Suppressor macrophage treated with lipopolysaccharide for 4 hours (primary cell): Measurements from ENCODE around the gene PGAM4.
A peak's percentile ranks its signal among the peaks of the same experiment; 100 is the strongest.
"Not testable (repeated sequence)": the region's sequence is repeated elsewhere in the genome, so short reads cannot be mapped to it uniquely, and the experiment has no call there.

Experiments
- DNase-seq: peaks from one replicate; pipeline ENCODE4 v3.0.0-alpha.2; 2020

PGAM4 gene

DNA sequence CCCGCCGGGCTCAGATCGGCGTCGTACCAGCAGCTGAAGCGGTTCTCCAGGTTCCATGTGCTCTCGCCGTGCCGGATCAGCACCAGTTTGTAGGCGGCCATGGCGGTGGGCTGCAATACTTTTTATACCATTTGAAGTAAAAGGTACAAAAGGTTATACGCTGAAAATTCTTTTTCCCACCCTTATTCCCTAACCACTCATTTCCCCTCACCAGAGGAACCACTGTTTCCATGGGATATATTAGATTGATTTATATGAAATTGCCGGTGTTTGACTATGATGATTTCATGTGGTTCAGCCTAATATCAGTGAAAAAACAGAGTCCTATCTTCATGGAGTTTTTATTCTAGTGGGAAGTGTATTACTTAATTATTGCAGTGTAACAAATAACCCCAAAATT is at the start of gene PGAM4:
Gene PGAM4, minus strand, starts transcription at position 101 of the 400 bp plus-strand sequence. Its CDS starts 0 bp downstream, at position 101.
- no peak for DNase-seq

DNA sequence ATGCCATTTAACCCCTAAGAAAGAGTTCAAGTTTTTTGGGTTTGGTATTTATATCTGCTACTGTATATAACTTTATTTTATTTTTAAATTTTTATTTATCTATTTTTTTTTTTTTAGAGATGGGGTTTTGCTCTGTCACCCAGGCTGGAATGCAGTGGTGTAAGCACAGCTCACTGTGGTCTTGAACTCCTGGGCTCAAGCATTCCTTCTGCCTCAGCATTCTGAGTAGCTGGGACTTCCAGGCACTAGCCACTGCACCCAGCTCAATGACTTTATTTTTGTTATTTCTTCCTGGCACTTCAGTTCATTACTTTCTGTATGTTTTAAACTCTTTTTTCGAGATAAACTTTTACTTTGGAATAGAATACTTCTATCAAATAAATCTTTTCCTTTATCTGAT is 42.4 kb upstream of the PGAM4 start:
- DNase-seq: no peak

- DNase-seq: no peak
These were observed 10.4 kb upstream of the PGAM4 start for GRCh38 chrX:77979870-77980269.

DNA sequence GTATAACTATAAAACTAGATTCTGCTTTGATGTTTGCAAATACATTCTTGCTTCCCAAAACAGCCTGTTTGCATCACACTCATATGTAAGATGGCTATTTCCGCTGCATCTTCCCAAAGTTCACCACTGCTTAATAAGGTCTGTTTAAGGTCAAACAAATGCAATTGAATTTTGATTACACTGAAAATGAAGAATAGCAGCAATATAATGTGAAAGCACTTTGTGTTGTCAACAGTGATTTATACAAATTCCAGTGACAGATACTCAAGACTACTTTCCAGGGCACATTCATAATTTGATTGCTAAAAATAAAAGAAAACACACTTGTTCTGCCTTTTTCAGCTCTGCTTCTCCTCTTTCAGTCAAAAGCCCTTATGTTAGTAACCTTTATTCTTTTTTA is 8.1 kb upstream of the PGAM4 start:
- DNase-seq: no peak

- DNase-seq: no peak
These were observed 7.7 kb upstream of the PGAM4 start for GRCh38 chrX:77977095-77977494.

DNA sequence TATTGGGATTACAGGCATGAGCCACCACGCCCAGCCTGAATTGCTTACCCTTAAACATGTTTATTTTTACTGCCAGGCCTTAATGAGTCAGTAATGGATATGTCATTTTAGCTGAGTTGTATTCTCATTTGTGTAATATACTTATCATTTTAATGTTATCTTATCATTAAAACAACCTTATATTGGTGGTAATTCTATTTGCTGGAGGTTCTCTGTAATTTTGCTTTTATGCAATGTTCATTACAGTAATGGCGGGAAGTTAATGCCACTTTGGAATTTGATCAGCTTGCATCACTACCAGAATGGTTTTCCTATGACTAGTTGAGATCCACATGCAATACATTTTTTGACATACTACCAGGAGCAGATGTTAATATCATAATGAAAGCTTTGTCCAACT is 6.3 kb upstream of the PGAM4 start:
- no peak for DNase-seq

DNA sequence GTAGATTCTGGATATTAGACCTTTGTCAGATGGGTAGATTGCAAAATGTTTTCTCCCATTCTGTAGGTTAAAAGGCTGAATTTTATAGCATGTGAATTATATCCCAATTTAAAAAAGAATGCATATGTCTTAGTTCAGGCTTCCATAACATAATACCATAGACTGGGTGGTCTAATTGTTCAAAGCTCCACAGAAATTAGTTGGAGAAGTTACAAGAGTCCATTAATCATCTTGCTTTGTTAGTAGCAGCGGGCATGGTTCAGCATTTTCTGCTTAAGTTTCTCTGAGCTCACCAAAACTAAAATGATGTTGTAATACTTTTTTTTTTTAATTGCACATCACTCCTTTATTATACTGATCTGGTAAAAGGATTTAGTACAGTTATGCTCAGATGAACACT is 1.8 kb downstream of the PGAM4 start:
- DNase-seq: no peak

DNA sequence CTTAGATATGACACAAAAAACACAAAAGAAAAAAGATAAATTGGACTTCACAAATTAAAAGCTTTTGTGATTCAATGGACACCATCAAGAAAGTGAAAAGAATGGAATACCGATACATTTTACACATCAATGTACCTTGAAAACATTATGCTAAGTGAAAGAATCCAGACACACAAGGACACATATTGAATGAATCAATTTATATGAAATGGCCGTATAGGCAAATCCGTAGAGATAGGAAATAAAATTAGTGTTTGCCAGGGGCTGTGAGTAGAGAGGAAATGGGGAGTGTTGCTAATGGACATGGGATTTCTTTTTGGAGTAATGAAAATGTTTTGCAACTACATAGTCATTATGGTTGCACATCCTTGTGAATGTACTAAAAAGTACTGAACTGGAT is 3.1 kb downstream of the PGAM4 start:
- DNase-seq: no peak

DNA sequence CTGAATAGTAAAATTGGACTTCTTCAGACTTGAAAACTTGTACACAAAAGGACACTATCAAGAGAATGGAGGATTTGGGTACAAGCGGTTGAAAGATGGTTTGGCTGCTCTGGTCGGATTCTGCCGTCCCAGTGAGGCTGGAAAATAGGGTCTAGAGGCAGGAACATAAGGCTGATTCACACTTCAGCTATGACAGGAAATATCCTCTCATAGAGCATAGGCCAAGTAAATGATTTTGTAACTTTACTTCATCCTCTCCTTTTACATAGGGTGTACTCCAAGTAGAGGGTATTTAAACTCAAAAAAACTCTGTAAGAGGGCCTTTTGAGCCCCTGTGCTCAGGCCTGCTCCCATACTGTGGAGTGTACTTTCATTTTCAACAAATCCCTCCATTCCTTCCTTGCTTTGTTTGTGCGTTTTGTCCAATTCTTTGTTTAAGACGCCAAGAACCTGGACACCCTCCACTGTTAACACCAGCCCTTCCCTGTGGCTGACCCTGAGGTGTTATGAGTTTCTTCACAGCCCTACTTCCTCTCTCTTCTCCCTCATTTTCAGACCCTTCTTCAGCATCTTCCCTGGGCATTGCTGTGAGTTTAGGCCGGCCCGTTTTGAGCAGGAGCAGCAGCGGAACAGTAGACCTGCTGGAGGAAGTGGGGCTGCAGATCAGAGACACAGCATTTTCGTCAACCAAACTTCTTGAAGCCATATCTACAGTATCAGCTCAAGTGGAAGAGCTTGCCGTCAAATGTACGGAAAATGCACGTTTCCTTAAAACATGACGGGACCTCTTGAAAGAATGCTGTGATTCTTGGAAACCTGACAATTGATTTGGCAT is 7.2 kb downstream of the PGAM4 start:
- DNase-seq: no peak

DNA sequence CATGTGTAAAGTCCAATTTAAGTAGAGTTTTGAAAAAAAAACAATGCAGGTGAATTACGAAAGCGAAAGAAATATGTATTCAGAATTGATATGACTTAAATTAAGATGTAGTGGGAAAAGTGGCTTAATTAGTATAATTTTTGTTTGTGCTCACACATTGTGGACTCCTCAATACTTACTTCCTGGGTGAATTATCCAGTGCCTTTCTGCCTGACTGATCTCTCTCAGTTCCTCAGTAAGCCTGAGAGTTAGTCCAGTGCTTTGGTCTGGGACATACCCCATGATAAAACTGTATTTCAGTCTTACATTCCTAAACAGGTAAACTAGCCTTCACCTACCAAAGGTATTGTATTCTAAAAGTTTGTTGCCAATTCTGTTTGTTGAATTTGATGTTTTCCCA is 8.4 kb downstream of the PGAM4 start:
- DNase-seq: no peak

DNA sequence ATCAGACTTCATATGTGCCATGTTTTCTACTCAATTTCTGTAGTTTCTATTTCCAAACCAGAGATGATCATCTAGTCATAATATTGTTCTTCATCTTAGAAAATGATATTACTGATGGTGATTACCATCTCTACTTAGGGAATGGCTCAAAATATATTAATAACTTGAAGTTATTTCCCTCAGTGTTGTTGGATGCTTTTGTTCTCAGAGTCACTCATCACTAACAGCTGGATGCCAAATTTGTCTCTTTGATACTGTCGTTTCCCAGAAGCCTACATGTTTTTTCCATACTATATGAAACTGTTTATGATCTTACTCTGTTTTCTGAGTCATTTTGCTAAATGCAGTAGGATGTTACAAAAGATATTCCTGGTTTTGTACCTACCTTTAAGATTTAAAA is 8.9 kb downstream of the PGAM4 start:
- DNase-seq: no peak

DNA sequence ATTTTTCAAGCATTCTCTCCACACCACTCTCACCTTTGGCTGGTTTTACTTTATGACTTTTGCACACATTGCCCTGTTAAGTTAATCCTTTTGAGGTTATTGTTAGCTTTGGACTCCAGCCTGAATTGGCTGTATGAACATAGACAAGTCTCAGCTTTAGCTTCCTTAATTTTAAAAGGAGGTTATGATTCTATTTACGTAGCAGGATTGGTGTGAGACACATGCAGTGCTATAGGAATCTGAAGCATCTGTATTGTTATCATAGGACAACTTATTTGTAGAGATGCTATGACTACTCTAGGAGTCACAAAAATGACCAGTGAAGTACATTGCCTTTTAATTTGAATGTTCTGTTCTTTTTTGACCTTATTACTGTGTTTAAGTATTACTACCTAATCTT is 15.7 kb downstream of the PGAM4 start:
- no peak for DNase-seq

DNA sequence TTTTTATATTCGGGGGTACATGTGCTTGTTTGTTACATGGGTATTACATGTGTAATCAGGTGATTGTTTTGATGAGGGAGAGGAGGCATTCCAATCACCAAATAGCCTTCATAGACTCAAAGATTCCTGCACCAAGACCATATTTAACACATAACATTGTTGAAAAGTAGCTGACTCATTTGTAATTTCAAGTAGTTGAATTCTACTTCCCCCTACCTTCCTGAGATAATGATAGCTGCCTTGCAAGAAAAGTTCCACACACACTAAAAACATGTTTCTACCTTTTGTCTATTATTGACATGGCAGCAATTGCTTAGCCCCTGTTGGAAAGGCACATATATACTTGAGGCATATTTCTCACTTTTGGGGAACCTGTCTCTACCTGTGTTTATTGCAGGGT is 16.1 kb downstream of the PGAM4 start:
- no peak for DNase-seq

GRCh38 chrX:77952173-77952572 is 17.3 kb downstream of the PGAM4 start:
- DNase-seq: no peak

DNA sequence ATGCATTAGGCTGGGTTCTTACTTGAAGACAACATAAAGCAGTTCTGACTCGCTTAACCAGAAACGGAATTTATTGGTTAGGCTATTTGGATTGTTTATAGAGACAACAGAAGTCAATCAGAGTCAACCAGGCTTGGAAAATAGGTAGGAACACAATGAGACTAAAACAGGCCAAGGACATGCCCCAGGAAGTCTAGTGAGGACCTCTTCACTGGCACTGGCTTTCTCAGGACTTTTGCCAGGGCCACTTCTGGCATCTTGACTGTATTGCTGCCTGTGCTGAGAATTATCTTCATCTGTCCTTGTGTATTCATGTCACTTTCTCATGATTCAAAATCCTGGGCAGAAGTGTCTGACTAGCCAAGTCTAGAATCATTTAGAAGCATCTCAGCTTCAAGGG is 19.6 kb downstream of the PGAM4 start:
- no peak for DNase-seq

GRCh38 chrX:77946571-77946970 is 22.9 kb downstream of the PGAM4 start:
- no peak for DNase-seq

GRCh38 chrX:77945910-77946545 is 23.4 kb downstream of the PGAM4 start:
- DNase-seq: peak; percentile 25

- DNase-seq: not testable (repeated sequence)
These were observed 24.4 kb downstream of the PGAM4 start for GRCh38 chrX:77945031-77945430.

GRCh38 chrX:77938083-77938680 is 31.3 kb downstream of the PGAM4 start:
- peak; percentile 15 for DNase-seq

GRCh38 chrX:77937291-77937690 is 32.1 kb downstream of the PGAM4 start:
- no peak for DNase-seq

DNA sequence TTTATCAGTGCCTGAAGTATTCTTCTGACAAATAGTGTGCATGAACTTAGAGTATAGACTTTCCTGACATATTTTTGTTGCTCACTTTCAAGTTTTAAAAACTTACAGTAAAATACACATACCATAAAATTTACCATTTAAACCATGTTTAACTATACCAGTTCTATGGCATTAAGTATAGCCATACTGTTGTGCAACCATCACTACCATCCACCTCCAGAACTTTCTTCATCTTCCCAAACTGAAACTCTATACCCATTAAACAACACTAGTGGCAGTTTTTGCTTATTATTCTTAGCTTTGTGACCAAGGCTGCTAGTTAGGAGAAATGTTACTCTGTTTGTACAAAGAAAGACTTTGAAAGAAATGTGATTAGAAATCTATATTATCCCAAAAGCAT is 33.1 kb downstream of the PGAM4 start:
- no peak for DNase-seq

DNA sequence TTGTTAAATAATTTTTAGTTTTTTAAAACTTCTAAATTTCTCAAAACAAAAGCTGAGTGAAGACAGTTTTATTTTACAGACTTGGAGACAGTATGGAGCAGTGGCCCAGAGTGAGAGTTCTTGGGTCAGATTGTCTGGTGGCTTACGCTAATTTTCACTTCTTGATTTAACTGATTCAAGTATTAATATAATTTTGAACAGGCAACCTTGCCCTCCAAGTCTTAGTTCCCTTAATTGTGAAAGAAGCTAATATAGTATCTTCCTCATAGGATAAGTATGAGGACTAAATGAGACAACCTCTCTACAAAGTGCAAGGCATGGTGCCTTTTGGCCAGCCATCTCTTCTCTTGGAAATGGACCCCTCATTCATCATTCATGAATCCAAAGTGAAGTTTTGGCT is 33.6 kb downstream of the PGAM4 start:
- DNase-seq: peak; percentile 21

- peak; percentile 9 for DNase-seq
These were observed 38.9 kb downstream of the PGAM4 start for GRCh38 chrX:77930581-77930980.

- peak; percentile 12 for DNase-seq
These were observed 43.7 kb downstream of the PGAM4 start for GRCh38 chrX:77925764-77926163.
